Skeletal muscle satellite cell (primary cell): Measurements from ENCODE around the gene ZC2HC1B. TPM values are rescaled to one million over a fixed set of nuclear protein-coding genes. Genes with fewer than 3 reads are reported as not detected.

Experiments
- H3K27me3 ChIP-seq: 2 replicates; pipeline ENCODE4 v1.7.0; 2013; ENCODE audit warnings: low read length; ENCODE audit not compliant: control insufficient read depth, insufficient read depth
- H3K36me3 ChIP-seq: 2 replicates; pipeline ENCODE4 v1.7.0; 2013; ENCODE audit warnings: mild to moderate bottlenecking, control low read depth, low read length; ENCODE audit not compliant: insufficient read depth
- H3K4me1 ChIP-seq: 2 replicates; pipeline ENCODE4 v1.7.0; 2013; ENCODE audit warnings: low read length; ENCODE audit not compliant: control insufficient read depth, insufficient read depth
- H3K4me2 ChIP-seq: 2 replicates; pipeline ENCODE4 v1.7.0; 2013; ENCODE audit warnings: mild to moderate bottlenecking, low read length
- H3K4me3 ChIP-seq: 2 replicates; pipeline ENCODE4 v1.7.0; 2013; ENCODE audit warnings: low read length
- H3K9ac ChIP-seq: 2 replicates; pipeline ENCODE4 v1.7.0; 2013; ENCODE audit warnings: mild to moderate bottlenecking, low read depth, low read length, moderate library complexity
- H3K9me3 ChIP-seq: replicated peaks from 2 replicates; pipeline ENCODE4 v1.7.0; 2013; ENCODE audit warnings: mild to moderate bottlenecking, control low read depth, low read length
- small RNA-seq: library from RNA; depleted of rRNA; stranded (forward); fragments of <200 nt; gene quantifications from one replicate; pipeline ENCODE3, GENCODE V24; 2012

The ZC2HC1B gene

DNA sequence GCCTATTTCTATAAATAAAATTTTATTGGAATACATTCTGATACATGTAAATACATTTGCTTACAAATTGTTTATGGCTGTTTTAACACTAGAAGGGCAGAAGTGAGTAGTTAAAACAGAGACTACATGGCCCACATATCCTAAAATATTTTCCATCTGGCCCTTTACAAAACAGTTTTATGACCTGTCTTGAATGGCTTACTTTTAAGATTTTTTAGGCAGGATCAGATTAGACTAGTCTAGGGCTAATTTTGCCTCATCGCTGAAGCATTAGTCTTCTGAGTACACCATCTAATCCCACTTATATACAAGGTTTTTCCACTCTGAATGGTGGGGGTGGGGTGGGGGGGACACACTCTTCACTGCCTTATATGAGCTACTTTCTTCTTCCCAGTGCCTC, 116.6 kb downstream of the ZC2HC1B start:
- no peaks in the 10 kb centered on the region for H3K27me3 ChIP-seq
- H3K4me1 ChIP-seq: no peaks in the 10 kb centered on the region
- H3K9ac ChIP-seq: no peak overlapping the region
- no peaks in the 10 kb centered on the region for H3K36me3 ChIP-seq
- H3K4me2 ChIP-seq: no peak overlapping the region
- H3K4me3 ChIP-seq: no peak overlapping the region
- H3K9me3 ChIP-seq: no peaks in the 10 kb centered on the region

DNA sequence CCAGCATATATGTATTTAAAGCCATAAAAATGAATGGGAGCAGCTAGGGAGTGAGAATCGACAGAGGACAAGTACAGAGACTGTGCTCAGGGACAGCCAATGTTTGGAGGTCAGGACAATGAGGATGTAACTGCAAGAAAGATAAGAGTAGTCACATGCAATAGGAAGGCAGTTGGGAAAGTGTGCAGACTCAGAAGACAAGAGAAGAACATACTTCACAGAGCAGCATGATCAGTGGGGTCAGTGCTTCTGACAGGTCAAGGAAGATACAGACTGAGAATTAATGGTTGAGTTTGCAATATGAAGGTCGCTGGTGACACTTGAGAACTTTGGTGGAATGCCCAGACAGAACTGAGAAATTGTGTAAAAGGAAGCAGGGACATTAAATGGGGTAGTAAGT, 118.7 kb downstream of the ZC2HC1B start:
- no peak overlapping the region for H3K4me2 ChIP-seq
- no peaks in the 10 kb centered on the region for H3K27me3 ChIP-seq
- no peaks in the 10 kb centered on the region for H3K9me3 ChIP-seq
- no peak overlapping the region for H3K4me3 ChIP-seq
- H3K9ac ChIP-seq: no peak overlapping the region
- no peaks in the 10 kb centered on the region for H3K36me3 ChIP-seq
- H3K4me1 ChIP-seq: no peaks in the 10 kb centered on the region

GRCh38 chr6:143984666-143985065, 120.4 kb downstream of the ZC2HC1B start:
- H3K4me1 ChIP-seq: no peaks in the 10 kb centered on the region
- H3K9me3 ChIP-seq: no peaks in the 10 kb centered on the region

GRCh38 chr6:143986463-143987065, 122.3 kb downstream of the ZC2HC1B start:
- Histone ChIP-seq H3K4me1 (no peaks in the 10 kb centered on the region), H3K4me3 (no peak overlapping the region), H3K27me3 (no peaks in the 10 kb centered on the region), H3K4me2 (no peak overlapping the region), H3K36me3 (no peaks in the 10 kb centered on the region), H3K9me3 (no peaks in the 10 kb centered on the region), H3K9ac (no peak overlapping the region)

More at GRCh38 chr6:143984666-143985065, 120.4 kb downstream of the ZC2HC1B start:
- Histone ChIP-seq H3K4me2 (no peak overlapping the region), H3K4me3 (no peak overlapping the region), H3K9ac (no peak overlapping the region), H3K36me3 (no peaks in the 10 kb centered on the region), H3K27me3 (no peaks in the 10 kb centered on the region)

Small RNA genes within 50 kb of the gene (small RNA-seq; reads per million reads assigned to genes)
- not detected for gene ZC2HC1B
